Glomerular visceral epithelial cell (primary cell): ENCODE results near the gene FSTL4.

ENCODE experiments used
- DNase-seq: peaks from one replicate; pipeline ENCODE4 v3.0.0-alpha.2; 2016; ENCODE audit errors: extremely low spot score

The FSTL4 gene

GRCh38 chr5:133321833-133322420 lies 290.4 kb downstream of the FSTL4 start:
- no peak for DNase-seq

DNA sequence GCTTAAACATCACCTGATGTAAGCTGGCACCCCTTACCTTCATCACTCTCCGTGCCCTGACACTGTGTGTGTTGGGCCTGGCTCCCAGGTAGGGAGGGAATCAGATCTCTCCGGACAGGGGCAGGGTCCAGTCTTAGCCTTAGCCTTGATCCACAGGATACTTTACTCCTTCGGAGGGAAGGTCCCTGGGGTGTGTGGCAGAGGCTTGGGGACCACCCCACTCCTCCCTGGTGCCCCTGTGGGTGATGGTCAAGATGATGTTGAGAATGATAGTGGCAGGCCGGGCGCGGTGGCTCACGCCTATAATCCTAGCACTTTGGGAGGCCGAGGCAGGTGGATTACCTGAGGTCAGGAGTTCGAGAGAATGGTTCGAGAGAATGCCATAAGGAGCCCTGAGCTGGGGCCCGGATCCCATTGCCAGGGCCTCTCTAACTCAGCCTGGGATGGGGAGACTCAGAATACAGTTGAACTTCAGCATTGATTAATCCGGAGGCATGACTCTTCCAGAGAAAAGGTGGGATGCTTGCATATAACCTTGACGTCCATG lies 291.0 kb downstream of the FSTL4 start:
- no peak for DNase-seq

GRCh38 chr5:133319905-133320520 lies 292.3 kb downstream of the FSTL4 start:
- DNase-seq, result no peak

GRCh38 chr5:133319244-133319643 lies 293.1 kb downstream of the FSTL4 start:
- no peak for DNase-seq

GRCh38 chr5:133317558-133317957 lies 294.8 kb downstream of the FSTL4 start:
- DNase-seq, result no peak

GRCh38 chr5:133316346-133317343 lies 295.7 kb downstream of the FSTL4 start:
- no peak for DNase-seq

DNA sequence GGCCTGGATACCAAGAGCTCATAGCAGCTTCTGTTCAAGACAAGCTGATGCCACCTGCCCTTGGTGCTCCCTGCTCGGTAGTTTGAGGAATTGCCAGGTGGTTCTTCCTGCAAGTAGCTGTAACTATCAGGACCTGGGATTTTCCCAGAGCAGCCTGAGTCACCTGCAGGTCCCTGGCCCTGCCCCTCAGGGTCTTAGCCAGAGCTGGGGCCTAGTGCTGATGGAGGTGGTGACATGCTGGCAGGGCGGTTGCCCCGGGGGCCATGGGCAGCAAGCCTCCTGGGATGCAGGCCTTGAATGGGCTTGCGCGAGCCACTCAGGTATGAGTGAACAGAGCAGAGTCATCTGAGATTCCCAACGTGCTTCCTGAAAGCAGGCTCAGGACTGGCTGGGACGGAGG lies 298.3 kb downstream of the FSTL4 start:
- DNase-seq, result no peak

- DNase-seq, result no peak
Measured at GRCh38 chr5:133311176-133311575, 301.2 kb downstream of the FSTL4 start.

- no peak for DNase-seq
Measured at GRCh38 chr5:133309984-133310621, 302.2 kb downstream of the FSTL4 start.

DNA sequence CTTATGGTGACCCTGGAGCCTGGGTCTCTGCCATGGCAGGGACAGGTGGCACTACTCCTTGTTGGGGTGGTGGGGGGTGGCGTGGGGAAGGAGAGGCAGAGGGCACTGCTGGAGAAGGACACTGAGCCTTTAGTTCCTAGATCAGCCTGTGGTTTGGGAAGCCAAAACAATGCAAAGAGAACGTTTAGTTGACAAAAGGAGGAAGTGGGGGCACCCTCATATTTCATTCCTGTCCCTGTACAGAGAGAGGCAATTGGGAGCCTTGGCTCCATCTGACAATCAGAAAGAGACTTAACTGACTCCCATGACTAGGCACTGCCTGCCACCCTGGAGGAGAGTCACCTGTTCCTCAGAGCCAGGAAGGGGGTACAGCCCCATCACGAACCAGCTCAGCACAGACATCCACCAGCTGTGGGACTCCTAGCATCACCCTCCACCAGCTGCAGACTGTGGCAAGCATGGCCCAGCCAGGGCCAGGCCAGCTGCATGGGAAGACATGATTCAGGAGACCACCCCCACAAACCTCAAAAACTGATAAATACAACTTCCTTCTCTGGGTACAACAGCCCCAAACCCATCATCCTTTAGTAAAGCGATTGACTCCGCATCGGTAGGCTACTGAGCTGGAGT lies 303.1 kb downstream of the FSTL4 start:
- DNase-seq, result no peak

GRCh38 chr5:133307275-133307674 lies 305.1 kb downstream of the FSTL4 start:
- DNase-seq, result no peak

DNA sequence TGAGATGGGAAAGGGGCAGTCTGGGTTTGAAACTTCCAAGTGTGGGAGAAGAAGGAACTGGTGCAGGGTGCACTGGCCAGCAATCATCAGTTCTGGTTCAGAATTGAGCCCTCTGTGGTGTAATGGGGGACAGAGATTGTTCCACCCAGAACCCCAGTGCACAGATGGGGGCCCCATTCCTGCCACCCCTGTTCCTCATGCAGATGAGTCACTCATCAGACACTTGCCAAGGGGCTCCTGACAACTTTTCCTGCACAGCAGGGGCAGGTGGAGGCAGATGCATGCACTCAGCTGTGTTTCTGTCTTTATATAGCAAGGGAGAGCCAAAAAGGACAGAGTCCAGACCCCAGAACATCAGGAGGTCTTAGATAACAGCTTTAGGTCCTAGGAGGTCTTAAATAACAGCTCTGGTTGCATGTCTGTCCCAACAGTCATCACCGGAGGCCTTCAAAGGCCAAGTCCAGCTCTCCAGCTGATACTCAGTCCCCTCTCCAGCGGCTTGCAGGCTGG lies 307.6 kb downstream of the FSTL4 start:
- no peak for DNase-seq

GRCh38 chr5:133304178-133304577 lies 308.2 kb downstream of the FSTL4 start:
- no peak for DNase-seq

GRCh38 chr5:133303298-133303697 lies 309.0 kb downstream of the FSTL4 start:
- no peak for DNase-seq

DNA sequence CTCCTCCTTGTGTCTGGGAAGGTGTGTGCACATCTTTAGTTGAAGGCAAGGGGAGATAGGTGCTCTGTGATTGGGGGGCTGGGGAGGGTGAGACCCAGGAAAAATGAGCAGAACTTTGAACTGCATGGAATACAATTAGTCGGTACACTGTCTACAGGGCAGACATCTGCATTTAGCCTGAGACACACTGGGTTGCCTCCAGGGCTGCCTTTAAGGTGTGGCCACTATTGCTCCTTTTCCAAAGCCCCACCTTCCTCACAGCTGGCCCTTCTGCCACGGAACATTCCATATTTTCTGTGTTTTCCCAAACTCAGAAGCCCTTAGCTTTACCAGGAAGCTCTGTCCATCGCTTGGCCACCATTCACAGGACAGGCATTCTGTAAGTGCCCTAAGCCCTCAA lies 312.6 kb downstream of the FSTL4 start:
- no peak for DNase-seq

- DNase-seq, result no peak
Measured at GRCh38 chr5:133299021-133299420, 313.3 kb downstream of the FSTL4 start.

- no peak for DNase-seq
Measured at GRCh38 chr5:133298447-133298846, 313.9 kb downstream of the FSTL4 start.

DNA sequence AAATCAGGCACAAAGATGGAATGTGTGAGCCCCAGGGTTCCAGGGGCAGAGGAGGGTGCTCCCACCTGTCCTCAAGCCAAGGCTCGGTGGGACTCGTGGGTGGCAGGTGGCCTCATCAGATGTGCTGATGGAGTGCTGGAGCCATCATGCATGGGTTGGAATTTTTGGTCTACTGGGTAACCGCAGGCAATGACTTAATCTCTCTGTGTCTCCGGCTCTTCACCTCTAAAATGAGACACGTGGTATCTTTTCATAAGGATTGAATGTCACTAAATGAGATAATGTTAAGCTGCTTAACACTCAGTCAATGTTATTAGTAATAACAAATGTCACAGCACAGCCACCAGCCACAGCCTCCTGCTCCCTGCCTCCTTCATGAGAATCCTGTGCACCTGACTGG lies 315.0 kb downstream of the FSTL4 start:
- DNase-seq, result no peak

DNA sequence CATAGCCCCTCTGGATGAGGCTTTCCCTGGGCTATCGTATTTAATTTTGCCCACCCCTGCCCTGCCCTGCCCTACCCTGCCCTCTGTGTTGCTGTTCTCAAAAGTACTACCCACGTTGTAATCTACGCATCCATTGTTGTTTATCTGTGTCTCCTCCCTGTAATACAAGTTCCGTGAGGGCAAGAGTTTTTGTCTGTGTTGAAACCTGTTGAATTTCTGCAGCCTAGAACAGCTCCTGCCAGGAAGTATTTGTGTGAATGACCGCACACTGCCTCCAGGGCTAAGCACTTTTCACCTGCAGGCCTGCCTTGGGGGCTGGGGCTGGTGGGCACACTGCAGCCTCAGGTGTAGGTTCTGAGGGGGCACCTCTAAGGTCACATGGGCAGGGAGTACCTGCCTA lies 315.7 kb downstream of the FSTL4 start:
- DNase-seq, result no peak

- DNase-seq, result no peak
Measured at GRCh38 chr5:133295520-133295919, 316.8 kb downstream of the FSTL4 start.

DNA sequence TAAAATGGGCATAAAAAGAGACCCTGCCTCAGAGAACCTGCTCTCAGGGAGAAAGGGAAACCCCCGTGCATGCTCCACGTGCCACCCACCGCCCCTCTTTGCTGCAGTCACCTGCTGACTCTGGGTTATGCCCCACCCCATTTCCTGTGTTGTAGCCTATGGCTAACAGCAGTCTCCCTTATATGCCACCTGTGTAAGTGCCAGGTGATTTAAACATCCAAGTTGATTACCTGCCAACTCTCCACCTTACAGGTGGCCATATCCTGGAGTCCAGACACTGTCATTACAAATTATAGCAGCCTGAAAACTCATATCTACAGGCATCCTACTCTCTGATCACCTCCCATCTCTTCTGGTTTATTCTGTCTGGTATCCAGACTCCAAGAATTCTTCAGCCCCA lies 318.0 kb downstream of the FSTL4 start:
- no peak for DNase-seq
